Stimulated activated CD4-positive, alpha-beta T cell treated with anti-CD3 and anti-CD28 coated beads, Interleukin-1b, Interleukin-23, amount 100 ng/mL, for 1 hour (primary cell): ENCODE measurements around the gene CYP46A1.

Source experiments
- DNase-seq, 2 donors: peaks; one replicate each; pipeline ENCODE4 v3.0.0-alpha.2; 2020; ENCODE audit warnings: low read depth in 2 of 2

The CYP46A1 gene

DNA sequence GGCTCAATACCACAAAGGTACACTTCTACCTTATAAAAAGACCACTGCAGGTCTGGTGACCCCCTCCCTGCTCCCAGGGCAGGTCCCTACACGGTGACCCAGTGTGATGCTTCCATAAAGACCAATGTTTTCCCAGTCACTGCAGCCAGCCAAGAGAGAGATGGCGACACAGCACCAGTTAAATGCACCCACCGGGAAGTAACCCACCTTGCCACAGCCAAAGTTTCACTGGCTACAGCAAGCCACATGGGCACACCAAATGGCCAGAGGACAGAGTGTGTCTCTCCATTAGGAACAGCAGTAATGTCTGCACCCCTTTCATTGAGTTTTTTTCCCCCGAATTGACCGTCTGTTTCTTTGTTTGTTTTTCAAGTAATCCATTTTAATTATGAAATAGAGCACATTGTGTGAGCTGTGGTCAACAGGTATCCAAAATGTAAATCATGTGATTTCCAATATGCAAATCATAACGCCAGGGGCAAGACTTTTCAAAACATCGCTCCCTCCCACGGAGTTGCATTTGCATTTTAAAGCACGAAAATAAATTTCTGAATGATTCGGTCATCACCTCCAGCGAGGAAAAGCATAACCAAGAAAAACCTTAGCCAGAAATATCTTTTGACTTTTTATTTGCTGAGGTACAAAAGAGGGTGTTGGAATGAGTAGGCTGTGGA, 60.2 kb downstream of the CYP46A1 start:
- no peak for DNase-seq

DNA sequence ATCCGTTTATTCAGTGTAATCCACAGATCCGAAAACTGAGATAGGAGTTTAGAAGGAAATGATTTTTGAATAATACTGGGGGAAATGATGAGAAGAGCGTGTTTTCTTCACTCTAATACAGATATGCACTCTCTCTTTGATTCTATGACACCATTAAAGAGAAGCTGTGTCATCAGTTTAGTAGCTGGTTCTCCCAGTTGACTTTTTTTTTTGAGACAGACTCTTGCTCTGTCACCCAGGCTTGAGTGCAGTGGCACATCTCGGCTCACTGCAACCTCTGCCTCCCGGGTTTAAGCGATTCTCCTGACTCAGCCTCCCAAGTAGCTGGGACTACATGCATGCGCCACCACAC, 60.8 kb downstream of the CYP46A1 start:
- DNase-seq, result no peak

DNA sequence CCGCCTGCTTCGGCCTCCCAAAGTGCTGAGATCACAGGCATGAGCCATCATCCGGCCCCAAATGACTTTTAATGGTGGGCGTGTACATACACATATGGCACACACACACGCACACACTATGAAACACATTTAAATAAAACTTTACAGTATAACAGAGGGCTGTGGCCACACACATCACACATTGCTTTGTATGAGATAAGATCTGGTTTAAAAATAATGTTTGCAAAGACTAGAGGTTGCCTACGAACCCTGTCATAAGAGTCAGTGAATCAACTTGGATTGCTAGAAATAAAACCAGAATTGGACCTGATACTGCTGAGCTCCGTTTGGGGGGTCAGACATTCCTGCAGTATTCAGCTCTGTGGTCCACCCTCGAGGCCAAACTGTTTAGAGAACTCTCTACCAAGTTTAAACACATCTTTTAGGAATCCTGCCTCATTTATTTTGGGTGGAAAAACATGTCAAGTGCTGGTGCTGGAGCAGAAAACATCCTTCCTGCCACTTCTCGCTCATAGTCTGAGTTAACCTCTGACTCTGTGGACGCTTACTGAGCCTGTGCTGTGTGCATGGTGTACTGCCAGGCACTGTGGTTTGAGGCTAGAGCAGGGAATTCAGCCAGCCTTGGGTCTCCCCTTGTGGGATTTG, 61.3 kb downstream of the CYP46A1 start:
- no peak for DNase-seq

DNA sequence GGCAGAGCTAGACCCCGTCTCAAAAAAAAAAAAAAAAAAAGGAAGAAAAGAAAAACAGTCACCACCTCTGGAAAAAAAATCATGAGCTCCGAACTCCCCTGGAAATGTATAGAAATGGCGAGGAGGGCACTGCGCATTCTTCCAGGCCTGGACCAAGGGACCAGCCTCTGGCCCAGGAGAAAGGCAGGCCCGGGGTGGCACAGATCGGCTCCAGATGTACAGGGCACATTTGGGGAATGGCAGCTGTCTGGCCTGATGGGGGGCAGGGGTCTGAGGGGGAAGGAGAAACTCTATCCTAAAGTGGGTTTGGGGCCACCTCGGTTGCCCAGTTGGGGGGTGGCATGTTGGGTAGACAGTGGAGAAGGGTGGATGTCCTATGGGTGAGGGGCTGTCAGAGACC, 63.1 kb downstream of the CYP46A1 start:
- DNase-seq, result no peak

DNA sequence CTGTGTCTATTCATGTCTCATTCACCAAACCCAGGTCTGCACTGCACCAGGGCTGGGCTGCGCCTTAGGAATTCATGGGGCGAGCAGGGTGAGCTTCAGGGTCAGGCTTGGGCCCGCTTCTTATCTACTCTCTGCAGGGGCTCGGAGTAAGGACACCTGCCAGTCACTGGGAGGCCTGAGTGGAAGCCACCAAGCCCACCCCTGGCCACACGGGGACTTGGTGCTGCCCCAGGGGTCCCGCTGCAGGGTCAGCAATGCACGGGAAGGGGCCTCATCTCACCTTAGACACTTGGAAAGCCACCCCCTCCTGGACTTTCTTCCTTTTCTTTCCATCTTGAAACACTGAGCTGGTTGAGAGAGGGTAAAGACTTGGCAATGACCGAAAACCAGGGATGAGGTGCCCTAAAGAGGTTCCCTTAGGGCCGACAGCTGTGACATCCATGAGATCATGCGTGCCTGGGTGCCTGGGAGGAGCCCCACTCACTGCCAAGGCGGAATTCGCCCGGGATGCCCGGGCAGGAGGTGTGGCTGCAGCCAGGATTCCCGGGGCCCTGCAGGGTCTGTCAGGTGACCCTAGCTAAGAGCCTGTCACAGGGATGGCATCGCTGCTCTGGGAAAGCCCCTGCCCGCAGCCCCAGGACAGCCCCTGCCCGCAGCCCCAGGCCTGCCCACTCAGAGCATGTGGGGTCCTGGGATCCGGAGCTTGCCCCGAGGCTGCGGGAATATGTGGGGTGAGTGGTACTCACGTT, 63.7 kb downstream of the CYP46A1 start:
- no peak for DNase-seq

DNA sequence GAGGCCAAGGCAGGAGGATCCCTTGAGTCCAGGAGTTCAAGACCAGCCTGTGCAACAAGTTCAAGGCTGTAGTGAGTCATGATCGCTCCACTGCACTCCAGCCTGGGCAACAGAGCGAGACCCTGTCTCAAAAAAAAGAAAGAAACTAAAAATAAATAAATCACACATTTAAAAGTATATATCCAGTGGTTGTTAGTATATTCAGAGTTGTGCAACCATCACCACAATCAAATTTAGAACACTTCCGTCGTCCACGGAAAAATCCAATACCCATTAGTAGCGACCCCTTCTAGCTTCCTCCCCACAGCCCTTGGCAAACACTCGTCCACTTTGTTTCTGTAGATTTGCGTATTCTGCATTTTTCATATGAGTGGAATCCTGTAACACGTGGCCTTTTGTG, 64.4 kb downstream of the CYP46A1 start:
- no peak for DNase-seq

DNA sequence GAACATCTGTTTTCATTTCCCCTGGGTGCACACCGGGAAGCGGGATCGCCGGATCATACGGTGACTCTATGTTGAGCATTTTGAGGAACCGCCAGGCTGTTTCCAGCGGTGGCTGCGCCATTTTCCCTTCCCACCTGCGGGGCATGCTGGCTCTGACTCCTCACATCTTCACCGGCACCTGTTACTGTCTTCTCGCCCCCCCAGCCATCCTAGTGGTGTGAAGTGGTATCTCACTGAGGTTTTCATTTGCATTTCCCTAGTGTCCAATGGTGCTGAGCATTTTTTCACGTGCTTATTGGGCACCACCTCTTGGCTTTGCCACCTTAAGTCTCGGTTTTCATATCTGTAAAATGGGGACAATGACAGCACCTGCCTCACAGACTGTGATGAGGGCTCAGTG, 65.0 kb downstream of the CYP46A1 start:
- no peak for DNase-seq

DNA sequence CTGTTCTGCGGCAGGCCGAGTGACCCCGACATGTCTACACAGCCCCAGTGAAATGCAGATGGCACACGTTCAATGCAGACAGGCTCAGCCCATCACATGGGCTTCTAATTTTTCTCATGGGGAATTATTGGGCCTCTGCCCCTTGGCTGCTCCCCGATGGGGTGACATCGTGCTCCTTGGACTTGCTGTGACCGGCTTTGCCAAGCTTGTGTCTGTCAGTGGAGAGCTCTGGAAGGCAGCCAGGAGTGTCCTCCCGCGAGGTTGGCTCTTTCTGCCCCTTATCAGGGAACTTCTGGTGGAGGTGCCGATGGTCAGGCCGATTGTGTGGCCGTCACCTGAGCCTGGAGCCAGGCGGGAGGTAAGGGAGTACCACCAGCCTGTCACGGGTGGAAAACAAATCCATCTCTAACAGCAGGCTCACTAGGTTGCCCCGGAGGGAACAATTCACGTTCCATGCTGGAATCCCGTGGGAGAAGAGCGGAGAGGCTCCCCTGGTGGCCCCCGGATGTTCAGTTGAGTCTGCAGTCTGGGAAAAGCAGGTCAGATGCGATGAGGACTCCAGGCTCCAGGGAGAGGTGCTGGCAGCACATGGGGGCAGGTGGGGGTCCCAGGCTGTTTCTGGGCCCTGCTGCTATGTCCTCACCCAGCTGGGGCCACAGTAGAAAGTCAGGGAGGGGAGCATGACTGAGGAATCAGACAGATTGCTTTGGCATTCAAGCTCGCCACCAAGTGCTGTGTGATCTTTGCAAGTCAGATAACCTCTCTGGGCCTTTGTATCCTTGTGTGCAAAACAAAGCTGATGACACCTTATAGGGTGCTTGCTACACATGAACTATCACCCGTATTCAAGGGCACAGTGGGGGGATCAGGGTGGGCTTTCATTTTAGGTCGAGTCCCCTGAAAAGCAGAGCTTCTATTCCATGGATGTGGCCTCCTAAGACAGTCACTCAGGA, 65.9 kb downstream of the CYP46A1 start:
- DNase-seq, result no peak

DNA sequence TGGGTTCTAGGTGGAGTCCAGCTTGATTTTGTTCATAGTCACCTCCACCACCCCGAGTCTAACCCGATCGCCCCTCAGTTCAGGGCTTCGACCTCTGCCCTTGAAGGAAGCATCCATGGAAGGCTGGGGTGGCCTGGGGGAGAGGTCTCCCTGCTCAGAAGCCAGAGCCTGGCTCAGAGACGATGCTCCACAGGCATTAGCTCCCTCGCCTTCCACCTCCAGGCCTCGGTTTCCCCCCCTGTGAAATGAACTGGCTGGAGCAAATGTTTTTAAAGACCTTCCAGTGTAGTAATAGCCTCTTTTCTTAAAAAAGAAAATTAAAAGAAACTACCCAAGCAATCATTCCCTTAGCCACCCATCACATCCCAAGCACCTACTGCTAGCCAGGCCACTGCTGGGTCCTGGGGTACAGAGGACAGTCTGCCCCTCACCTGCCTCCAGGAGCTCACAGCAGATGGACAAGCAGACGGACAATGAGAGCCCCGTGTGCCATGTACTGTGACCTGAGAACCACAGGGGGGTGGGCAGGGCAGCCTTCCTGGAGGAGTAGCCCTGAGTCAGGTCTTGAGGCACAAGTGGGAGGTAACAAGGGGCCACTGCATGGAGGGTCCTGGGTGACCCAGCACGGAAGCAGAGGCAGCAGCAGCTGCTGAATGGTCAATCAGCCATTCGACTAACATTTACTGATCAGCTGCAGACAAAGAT, 66.8 kb downstream of the CYP46A1 start:
- no peak for DNase-seq

DNA sequence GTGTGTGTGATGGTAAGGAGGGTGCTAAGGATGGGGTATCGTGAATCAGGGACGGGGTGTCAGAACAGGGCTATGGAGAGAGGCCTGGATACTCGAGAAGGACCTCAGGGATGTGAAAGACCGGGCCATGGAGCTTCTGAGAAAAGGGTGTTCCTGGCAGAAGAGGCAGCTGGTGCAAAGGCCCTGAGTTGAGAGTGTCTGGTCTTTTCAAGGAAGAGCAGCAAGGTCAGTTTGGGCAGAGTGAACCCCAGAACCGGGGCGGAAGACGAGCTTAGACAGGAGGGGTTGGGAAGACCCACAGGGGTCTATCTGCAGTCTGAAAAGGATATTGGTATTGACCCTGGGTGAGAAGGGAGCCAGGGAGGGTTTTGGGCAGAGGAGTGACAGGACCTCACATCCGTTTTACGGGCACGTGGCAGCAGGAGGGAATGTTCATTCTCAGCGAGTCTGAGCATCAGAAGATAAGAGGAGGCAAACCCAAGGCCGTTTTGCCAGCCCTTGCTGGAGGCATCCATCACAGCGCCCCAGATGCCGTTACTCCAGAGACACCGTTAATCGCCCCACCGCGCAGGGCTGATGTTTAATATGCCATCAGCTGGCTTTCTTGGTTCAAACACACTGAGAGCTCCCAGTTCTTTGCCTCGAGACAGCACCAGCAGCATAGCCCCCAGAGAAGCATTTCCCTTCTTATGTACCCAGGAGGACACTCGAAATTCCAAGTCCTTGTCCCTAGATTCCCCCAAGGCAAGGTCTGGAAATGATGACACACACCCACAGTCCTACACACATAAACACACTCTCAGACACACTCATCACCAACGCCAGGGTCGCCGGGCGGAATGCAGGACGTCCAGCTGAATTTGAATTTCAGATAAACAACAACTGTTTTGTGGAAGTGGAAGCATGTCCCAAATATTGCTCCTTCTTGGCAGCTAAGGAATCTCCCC, 67.7 kb downstream of the CYP46A1 start:
- DNase-seq, result no peak

DNA sequence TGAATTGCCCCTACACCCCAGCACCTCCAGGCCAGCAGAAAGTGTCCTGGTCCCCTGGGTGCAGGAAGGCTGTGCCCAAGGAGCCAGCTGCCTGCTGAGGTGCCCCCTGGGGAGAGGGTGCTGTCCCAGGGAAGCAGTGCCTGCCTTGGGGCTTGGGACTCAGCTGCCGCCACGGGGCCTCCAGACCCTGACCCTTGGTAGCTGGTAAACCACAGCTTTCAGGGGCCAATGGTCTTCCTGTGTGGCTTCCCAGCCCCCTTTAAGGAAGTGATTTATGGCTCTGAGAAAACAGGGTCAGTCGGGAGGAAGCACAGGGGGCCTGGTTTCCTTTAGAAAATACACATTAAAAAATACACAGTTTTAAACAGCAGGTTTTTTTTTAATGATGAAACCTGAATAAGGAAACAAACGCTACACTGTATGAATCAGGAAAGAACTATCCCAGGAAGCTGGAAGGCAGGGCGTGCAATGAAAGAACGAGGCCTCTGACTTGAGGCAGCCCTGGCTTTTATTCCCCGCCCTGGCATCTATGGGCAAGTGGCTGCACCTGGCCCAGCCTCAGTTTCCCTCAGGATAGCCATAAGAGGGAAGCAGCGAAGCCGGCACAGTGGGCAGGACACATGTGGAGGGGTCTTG, 68.5 kb downstream of the CYP46A1 start:
- no peak for DNase-seq

DNA sequence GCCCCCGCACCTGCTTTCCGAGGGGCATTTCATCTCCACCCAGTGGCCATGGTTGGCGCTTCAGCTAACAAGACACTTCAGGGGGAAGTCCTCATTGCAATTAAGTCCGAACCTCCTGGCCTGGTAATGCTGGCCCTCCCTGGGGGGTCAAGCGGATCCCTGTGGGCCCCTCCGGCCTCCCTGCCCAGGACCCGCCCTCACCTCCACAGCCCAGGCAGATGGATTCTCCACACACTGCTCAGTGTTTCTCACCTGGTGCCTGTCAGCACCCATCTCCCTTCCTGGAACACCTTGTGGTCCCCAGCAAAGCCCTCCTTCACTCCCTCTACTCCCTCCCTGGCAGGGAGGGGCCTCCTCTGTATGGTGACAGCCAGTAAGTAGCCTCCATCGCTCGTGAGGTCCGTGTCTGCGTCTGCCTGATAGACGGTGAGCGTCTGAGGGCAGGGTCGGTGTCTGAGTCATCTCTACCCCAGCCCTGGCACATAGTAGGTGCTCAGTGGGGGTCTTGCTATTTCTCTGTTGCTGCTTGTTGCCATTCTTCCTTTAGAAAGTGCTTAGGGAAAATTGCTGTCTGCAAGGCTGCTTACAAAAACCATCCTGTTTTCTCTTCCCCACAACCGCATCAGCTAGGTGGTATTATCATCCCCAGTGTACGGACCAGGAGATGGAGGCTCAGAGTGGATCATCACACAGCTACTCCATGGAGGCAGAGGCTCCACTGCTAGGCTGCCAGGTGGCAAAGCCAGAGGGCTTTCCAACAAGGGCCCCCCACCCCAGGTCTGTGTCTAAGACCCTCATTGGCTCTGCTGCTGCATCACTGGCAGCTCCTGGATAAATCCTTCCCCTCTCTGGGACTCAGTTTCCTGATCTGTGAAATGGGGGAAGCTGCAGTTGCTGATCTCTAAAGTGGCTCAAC, 69.4 kb downstream of the CYP46A1 start:
- DNase-seq, result no peak

DNA sequence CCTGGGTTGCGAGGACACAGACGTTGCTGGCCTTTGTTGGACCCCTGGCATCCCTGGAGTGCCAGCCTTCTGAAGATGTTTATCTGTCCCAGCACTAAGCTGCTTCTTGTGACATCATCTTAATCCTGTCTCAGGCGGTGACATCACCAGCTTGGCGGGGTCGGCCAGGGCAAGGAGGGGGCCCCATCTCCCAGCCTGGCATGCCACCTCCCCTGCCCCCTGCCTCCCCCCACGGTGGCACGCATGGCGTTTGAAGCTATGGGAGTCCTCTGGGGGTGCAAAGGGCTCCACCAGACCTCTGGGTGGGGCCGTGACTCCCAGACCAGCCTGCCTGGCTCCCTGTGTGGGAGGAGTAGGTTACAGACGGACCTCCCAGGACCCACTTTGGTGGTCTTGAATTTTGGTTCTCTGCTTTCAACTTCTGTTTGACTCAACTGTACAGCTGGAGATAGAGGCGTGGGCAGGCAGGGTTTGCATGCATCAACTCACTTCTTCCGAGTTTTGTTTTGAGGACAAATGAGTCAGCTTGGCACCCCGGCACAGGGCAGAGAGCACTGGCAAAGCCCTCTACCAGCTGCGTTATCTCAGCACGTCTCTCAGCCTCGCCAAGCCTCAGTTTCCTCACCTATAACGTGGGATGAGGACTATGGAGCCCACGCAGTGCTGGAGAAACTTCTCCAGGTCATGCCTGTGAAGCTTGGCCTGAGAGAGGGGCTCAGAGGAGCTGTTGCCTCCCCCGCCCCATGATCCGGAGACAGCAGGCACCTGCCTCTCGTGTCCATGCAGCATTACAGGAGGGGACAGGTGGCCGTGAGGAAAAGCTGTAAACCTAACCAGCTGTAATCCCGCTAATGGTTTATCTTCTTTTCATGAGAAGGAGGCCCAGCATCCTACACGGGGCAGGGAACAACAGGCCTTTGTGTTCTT, 70.3 kb downstream of the CYP46A1 start:
- DNase-seq, result no peak

DNA sequence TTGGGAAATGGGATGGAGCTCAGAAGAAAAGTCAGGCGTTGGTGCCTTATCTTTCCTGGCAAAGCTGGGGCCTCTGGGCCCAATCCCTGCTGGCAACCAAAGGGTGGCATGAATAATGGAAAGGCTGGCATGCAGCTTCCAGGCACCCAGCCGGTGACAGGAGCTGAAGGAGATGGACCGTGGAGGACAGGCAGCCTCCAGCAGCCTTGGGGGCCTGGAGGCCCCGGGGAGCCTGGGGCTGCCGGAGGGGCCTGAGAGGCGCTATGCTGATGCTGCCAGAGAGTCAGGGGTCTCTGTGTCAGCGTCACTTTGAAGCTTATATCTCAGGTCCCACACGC, 70.9 kb downstream of the CYP46A1 start:
- no peak for DNase-seq

DNA sequence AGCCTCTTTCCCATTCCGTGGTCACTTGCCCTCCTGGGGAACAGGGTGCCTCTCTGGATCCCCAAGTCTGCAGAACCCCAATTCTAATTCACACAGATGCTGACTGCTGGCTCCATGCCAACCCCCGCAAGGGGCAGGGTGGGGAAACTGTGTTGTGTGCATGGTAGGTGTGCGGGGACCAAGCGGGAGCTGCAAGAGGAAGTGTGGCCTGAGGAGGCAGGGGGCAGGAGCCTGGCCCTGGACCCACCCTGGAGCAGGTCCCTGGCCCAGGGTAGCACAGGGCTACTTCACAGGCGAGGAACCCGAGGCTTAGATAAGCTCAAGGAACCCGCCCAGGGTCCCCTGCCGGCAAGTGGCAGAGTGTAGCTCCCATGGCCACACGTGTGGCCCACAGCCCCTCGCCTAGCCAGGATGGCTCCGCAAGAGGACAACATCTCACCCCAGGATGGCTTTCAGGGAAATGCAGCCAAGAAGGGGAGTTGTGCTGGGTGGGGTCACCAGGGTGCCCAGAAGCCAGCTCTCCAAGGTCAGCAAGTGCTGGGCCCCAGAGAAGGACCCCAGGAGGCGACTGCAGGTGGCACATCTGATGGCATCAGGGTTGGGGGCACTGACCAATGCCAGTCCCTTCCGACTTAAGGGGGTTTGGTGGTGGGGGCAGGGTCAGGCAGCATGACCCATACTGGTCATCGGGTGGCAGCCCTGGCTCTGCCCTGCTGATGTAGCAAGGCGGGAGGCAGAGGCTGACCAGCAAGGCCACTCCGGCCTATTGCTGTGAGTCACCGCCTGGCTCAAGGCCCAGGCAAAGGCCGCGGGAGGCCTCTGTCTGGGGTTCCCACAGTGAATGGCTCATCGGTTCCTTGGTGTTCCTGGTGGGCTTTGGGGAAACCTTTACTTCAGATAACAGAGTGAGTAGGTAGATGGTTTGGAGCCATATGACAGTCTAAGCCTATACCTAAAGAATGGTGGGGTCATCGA, 71.8 kb downstream of the CYP46A1 start:
- no peak for DNase-seq

DNA sequence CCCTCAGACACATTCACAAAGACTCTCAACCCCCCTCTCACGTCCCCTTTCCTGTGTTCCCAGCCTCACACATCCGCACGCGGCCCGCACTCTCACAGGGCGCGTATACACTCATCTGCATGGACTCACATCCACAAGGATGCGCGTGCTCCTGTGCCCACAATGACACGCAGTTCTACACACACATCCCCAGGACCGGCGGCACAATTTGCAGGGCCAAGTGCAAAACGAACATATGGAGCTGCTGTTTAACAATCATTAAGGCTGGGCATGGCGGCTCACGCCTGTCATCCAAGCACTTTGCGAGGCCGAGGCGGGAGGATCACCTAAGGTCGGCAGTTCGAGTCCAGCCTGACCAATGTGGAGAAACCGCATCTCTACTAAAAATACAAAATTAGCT, 72.7 kb downstream of the CYP46A1 start:
- DNase-seq, result no peak
